GM10266 (cell line): Measurements from ENCODE around the gene AUP1.

Experiments used
- DNase-seq: peaks from one replicate; pipeline ENCODE4 v3.0.0; 2012; ENCODE audit errors: extremely low spot score
- TF ChIP-seq, protein P1 (sequence below): IDR thresholded peaks from 2 replicates; pipeline ENCODE4 v1.5.1; 2012; ENCODE audit warnings: mild to moderate bottlenecking, low read depth; ENCODE audit not compliant: control insufficient read depth, insufficient read depth; ENCODE audit errors: missing control alignments

Gene AUP1

DNA sequence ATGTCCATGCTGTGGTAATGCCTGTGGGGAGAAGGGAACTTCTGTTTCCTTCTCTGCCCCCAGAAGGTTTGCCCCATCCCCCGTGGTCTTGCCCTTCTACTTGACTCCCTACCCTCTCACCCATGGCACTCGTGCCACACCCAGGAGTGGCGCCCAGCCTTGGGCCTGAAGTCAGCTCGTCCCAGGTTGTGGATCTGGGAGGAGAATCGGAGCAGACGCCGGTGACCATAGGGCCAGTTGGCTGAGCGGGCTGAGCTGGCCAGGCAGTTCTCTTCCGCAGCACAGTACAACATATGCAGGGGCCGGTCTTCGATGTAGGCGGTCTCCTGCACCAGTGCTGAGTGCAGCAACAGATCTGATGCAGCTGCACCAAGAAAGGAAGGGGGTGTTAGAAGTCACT lies 4.9 kb upstream of the AUP1 start:
- no peak for DNase-seq
- TF ChIP-seq, protein P1, sequence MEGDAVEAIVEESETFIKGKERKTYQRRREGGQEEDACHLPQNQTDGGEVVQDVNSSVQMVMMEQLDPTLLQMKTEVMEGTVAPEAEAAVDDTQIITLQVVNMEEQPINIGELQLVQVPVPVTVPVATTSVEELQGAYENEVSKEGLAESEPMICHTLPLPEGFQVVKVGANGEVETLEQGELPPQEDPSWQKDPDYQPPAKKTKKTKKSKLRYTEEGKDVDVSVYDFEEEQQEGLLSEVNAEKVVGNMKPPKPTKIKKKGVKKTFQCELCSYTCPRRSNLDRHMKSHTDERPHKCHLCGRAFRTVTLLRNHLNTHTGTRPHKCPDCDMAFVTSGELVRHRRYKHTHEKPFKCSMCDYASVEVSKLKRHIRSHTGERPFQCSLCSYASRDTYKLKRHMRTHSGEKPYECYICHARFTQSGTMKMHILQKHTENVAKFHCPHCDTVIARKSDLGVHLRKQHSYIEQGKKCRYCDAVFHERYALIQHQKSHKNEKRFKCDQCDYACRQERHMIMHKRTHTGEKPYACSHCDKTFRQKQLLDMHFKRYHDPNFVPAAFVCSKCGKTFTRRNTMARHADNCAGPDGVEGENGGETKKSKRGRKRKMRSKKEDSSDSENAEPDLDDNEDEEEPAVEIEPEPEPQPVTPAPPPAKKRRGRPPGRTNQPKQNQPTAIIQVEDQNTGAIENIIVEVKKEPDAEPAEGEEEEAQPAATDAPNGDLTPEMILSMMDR = no peak

DNA sequence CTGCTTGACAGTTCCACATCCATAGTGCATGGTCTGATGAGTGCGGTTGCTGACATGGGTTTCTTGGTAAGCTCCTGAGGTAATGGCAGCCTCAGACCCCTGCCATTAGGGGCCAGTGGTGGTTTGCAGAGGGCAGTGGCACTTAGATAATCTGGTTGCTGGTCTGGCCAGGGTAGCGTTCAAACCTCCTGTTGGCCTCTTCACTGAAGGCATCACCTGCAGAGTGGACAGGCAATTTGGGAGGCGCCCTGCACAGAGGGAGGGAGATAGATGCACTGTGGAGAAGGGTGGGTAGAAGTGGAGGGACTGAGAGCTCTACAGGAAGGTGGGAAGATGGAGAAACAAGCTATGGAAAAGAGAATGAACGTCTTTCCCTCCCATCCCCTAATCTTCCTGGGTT lies 4.0 kb upstream of the AUP1 start:
- TF ChIP-seq, protein P1 = no peak
- no peak for DNase-seq

DNA sequence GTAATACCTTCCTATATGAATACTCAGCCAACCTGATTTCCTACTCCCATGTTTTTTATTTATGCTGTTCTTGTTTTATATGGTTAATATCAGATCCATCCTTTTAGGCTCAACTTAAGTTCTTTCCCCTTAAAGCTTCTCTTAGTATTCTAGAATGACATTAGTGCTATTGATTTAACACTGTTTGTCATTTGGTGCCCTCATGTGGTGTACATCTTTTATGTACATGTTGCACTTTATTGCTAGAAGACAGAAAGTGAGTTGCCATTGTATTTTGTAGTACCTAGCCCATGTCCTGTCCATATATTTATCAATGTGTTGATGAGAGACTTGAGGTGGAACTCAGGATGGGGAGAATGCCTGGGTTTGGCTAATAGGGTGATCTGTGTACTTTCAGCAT lies 2.7 kb upstream of the AUP1 start:
- TF ChIP-seq, protein P1 = peak; percentile 55
- peak; percentile 49 for DNase-seq

DNA sequence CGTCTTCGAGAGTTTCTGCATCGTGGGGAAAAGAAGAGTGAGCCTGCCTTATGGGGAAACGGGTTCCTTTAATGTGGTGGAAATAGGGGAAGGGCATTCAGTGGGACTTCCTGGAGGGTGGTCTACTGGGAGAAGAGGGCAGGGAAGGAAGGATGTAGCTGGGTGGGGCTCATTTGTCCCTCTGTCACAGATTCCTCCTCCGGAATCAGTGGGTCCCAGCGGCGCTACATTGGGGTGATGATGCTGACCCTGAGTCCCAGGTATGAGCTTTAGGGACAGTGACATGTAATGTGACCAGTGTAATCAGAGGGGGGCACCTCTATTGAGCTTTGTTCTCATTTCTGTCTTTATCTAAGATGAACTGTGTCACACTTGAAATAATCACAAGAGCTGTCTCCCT lies 2.2 kb upstream of the AUP1 start:
- no peak for DNase-seq
- TF ChIP-seq, protein P1 = no peak

DNA sequence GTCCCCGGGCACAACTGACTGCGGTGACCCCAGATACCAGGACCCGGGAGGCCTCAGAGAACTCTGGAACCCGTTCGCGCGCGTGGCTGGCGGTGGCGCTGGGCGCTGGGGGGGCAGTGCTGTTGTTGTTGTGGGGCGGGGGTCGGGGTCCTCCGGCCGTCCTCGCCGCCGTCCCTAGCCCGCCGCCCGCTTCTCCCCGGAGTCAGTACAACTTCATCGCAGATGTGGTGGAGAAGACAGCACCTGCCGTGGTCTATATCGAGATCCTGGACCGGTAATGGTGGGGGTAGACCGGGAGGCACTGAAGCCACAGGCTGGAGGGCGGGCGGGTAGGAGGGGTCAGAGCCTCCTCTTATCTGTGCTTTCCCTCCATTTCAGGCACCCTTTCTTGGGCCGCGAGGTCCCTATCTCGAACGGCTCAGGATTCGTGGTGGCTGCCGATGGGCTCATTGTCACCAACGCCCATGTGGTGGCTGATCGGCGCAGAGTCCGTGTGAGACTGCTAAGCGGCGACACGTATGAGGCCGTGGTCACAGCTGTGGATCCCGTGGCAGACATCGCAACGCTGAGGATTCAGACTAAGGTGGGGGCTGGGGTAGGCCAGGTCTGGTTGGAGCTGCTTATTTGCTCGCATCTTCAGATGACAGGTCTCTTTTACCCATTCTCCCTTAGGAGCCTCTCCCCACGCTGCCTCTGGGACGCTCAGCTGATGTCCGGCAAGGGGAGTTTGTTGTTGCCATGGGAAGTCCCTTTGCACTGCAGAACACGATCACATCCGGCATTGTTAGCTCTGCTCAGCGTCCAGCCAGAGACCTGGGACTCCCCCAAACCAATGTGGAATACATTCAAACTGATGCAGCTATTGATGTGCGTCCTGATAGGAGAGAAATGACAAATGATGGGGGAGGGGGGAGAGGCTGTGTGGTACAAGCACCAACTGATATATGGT lies 1.0 kb upstream of the AUP1 start:
- peak; percentile 84 for DNase-seq
- TF ChIP-seq, protein P1 = no peak

DNA sequence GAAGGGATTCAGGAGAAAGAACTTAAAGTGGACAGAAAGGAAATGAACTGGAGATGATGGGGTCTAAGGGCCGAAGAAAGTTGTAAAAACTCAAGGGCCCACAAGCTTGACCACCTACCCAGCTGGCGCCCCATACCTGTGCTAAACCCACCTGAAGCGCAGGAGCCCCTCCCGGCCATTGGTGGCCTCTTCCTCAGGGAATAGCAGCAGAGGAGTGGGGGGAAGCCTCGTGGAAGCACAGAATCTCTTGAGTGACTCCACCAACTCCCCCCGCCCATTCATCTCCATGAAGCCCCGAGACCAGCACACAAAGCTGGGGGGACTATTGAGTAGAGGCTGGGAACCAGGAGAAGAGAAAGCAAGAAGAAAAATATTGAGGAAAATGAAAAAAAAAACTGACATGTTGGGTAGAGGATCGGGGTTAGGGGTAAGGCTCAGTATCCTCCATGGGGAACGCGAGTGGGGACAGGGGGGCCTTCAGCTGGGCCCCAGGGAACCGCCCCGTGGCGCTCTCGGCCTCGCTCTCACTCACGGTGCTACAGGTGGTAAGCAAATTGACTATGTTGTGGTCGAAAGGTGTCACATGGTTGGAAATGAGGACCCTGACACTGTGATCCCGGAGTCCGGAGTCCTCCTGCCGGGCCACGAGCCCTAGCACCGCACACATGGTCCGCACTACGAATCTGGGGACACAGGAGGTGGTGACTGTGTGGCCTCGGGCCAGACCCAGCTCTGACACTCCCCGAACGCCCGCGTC lies 728 bp downstream of the AUP1 start:
- TF ChIP-seq, protein P1 = peak; percentile 33
- DNase-seq = no peak

DNA sequence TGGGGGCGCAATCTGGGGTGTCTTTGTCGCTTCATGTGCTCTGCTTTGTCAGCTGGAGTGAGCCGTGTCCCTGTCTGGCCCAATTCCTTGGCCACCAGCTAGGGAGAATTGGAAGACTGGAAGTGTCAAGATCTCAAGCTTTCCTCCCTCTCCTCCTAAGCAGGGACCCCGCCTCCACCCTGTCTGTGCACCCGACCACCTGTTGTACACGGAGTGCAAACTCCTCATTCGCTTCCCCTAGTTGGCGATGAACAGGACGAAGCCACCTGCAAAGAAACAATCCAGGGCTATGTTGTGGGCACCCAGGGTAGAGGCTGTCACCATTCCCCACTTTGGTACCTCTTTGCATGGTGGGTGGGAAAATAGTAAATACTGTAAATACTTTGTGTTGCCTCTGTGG lies 1.8 kb downstream of the AUP1 start:
- no peak for DNase-seq
- TF ChIP-seq, protein P1 = no peak
